ENCODE results near the gene ELMO3.

Gene ELMO3

GRCh38 chr16:67248073-67248400, 49.1 kb downstream of the ELMO3 start:
- Histone ChIP-seq H3K4me3 (ENCODE audit: low read depth, low read length) (peak overlapping the region; percentile 36), H3K4me1 (ENCODE audit: control insufficient read depth, insufficient read depth, low read length) (peaks cover 9% of the 10 kb centered on the region), H3K9me3 (ENCODE audit: control insufficient read depth, insufficient read depth, low read depth, low read length) (no peaks in the 10 kb centered on the region), H3K27ac (ENCODE audit: extremely low read depth, low read depth, low read length) (peak overlapping the region; percentile 5; the same call in 1 of the 2 replicates), H3K36me3 (ENCODE audit: control insufficient read depth in 2 of 2, insufficient read depth in 1 of 2, low read length in 2 of 2) (peaks cover 0 to 8% of the 10 kb centered on the region in 2 experiments; a peak in 1 of 3 replicates)
- ChIA-PET POLR2A (interaction anchor here (0.5 to 7.4 kb wide), 9 partner anchors 11 to 233 kb away, joined by 3 to 109 read pairs (median 6); partner anchors contain the start of genes ATP6V0D1 and TMEM208), CTCF (interaction anchor here (0.7 to 2.3 kb wide), 4 partner anchors 11 to 169 kb away, joined by 3 to 7 read pairs (median 4); no protein-coding TSS in a partner anchor)
- TF ChIP-seq ZNF701 (tag by site-specific recombination; IDR thresholded peaks at IDR 0.05) (no peak), IKZF3 (tag by site-specific recombination; IDR thresholded peaks at IDR 0.05) (0 out of 2 replicates have a peak, but pooled peaks have one; percentile 3), PRDM10 (tag by site-specific recombination; IDR thresholded peaks at IDR 0.05) (peak; percentile 42; the same call in 1 of the 2 replicates), ZNF513 (tag by site-specific recombination; IDR thresholded peaks at IDR 0.05) (peak; percentile 27; the same call in 1 of the 2 replicates), ZBTB48 (tag by site-specific recombination; IDR thresholded peaks at IDR 0.05) (no peak), ZBTB17 (tag by site-specific recombination; IDR thresholded peaks at IDR 0.05) (no peak), ZNF335 (tag by site-specific recombination; conservative IDR thresholded peaks at IDR 0.05) (peak; percentile 89)
- TF ChIP-seq, protein P1, sequence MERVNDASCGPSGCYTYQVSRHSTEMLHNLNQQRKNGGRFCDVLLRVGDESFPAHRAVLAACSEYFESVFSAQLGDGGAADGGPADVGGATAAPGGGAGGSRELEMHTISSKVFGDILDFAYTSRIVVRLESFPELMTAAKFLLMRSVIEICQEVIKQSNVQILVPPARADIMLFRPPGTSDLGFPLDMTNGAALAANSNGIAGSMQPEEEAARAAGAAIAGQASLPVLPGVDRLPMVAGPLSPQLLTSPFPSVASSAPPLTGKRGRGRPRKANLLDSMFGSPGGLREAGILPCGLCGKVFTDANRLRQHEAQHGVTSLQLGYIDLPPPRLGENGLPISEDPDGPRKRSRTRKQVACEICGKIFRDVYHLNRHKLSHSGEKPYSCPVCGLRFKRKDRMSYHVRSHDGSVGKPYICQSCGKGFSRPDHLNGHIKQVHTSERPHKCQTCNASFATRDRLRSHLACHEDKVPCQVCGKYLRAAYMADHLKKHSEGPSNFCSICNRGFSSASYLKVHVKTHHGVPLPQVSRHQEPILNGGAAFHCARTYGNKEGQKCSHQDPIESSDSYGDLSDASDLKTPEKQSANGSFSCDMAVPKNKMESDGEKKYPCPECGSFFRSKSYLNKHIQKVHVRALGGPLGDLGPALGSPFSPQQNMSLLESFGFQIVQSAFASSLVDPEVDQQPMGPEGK (tag by site-specific recombination; IDR thresholded peaks at IDR 0.05): no peak

GRCh38 chr16:67248401-67249177, 49.7 kb downstream of the ELMO3 start, which contains the start of gene SLC9A5:
TSS of gene SLC9A5 (plus strand) at chr16:67248979. CDS start at chr16:67249015, 36 bp downstream.
- ChIA-PET CTCF (interaction anchor here (0.7 to 2.3 kb wide), 5 partner anchors 11 to 168 kb away, joined by 3 to 7 read pairs (median 3); no protein-coding TSS in a partner anchor), POLR2A (interaction anchor here (0.8 to 7.4 kb wide), 6 partner anchors 12 to 233 kb away, joined by 3 to 109 read pairs (median 6); partner anchors contain the start of genes ATP6V0D1 and TMEM208)
- Histone ChIP-seq H3K9me3 (ENCODE audit: control insufficient read depth, insufficient read depth, low read depth, low read length) (no peaks in the 10 kb centered on the region), H3K27ac (ENCODE audit: extremely low read depth, low read depth, low read length) (peak within 1 kb of the TSS; percentile 26; the same call in 1 of the 2 replicates), H3K4me3 (ENCODE audit: low read depth, low read length) (peak within 1 kb of the TSS; percentile 36), H3K4me1 (ENCODE audit: control insufficient read depth, insufficient read depth, low read length) (peaks cover 9% of the 10 kb centered on the region; the same call in 1 of the 2 replicates), H3K36me3 (ENCODE audit: control insufficient read depth in 2 of 2, insufficient read depth in 1 of 2, low read length in 2 of 2) (peaks cover 0 to 8% of the 10 kb centered on the region in 2 experiments; a peak in 1 of 3 replicates)
- TF ChIP-seq ZNF146 (tag by site-specific recombination; IDR thresholded peaks at IDR 0.05) (no peak), ZNF785 (tag by site-specific recombination; IDR thresholded peaks at IDR 0.05) (no peak), ZBTB17 (tag by site-specific recombination; IDR thresholded peaks at IDR 0.05) (no peak), ZNF660 (tag by site-specific recombination; IDR thresholded peaks at IDR 0.05) (no peak), ZNF341 (tag by site-specific recombination; IDR thresholded peaks at IDR 0.05; ENCODE audit: low read depth) (peak; percentile 49), SCRT2 (tag by site-specific recombination; IDR thresholded peaks at IDR 0.05) (no peak), ZNF18 (tag by site-specific recombination; IDR thresholded peaks at IDR 0.05) (no peak), GLI2 (tag by site-specific recombination; IDR thresholded peaks at IDR 0.05; ENCODE audit: borderline replicate concordance, low read depth) (no peak), ATF2 (tag by site-specific recombination; IDR thresholded peaks at IDR 0.05; ENCODE audit: low read depth) (no peak), ZNF433 (tag by site-specific recombination; IDR thresholded peaks at IDR 0.05; ENCODE audit: low read depth) (no peak)
- TF ChIP-seq, protein P2, sequence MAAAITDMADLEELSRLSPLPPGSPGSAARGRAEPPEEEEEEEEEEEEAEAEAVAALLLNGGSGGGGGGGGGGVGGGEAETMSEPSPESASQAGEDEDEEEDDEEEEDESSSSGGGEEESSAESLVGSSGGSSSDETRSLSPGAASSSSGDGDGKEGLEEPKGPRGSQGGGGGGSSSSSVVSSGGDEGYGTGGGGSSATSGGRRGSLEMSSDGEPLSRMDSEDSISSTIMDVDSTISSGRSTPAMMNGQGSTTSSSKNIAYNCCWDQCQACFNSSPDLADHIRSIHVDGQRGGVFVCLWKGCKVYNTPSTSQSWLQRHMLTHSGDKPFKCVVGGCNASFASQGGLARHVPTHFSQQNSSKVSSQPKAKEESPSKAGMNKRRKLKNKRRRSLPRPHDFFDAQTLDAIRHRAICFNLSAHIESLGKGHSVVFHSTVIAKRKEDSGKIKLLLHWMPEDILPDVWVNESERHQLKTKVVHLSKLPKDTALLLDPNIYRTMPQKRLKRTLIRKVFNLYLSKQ (tag by site-specific recombination; IDR thresholded peaks at IDR 0.05; ENCODE audit: borderline replicate concordance): no peak
